HG03354 (cell line): ENCODE measurements around the gene IGF2R.
A peak's percentile ranks its signal among the peaks of the same experiment; 100 is the strongest.

ENCODE experiments used
- ATAC-seq: cut with Tn5 transposase; IDR thresholded peaks from one replicate; pipeline ENCODE4 v1.9.1; 2021; ENCODE audit warnings: mild to moderate bottlenecking; ENCODE audit not compliant: unreplicated experiment, poor library complexity, severe bottlenecking

IGF2R gene

GRCh38 chr6:160013987-160014868 is 45.3 kb downstream of the IGF2R start:
- ATAC-seq = no peak

GRCh38 chr6:160014869-160015182 is 45.9 kb downstream of the IGF2R start:
- ATAC-seq = no peak

- ATAC-seq = no peak
Measured at GRCh38 chr6:160015778-160016684, 47.1 kb downstream of the IGF2R start.

- ATAC-seq = no peak
Measured at GRCh38 chr6:160022101-160022500, 53.2 kb downstream of the IGF2R start.

GRCh38 chr6:160022793-160023192 is 53.9 kb downstream of the IGF2R start:
- no peak for ATAC-seq

GRCh38 chr6:160024152-160024551 is 55.3 kb downstream of the IGF2R start:
- ATAC-seq = no peak

GRCh38 chr6:160027076-160027475 is 58.2 kb downstream of the IGF2R start:
- ATAC-seq = no peak

GRCh38 chr6:160027931-160028330 is 59.0 kb downstream of the IGF2R start:
- no peak for ATAC-seq

- peak; percentile 91 for ATAC-seq
Measured at GRCh38 chr6:160028487-160029275, 59.8 kb downstream of the IGF2R start.

- no peak for ATAC-seq
Measured at GRCh38 chr6:160029525-160029924, 60.6 kb downstream of the IGF2R start.

- ATAC-seq = no peak
Measured at GRCh38 chr6:160030103-160030502, 61.2 kb downstream of the IGF2R start.

GRCh38 chr6:160031442-160031841 is 62.6 kb downstream of the IGF2R start:
- no peak for ATAC-seq

GRCh38 chr6:160031871-160032270 is 63.0 kb downstream of the IGF2R start:
- no peak for ATAC-seq

GRCh38 chr6:160032538-160032937 is 63.7 kb downstream of the IGF2R start:
- ATAC-seq = no peak

GRCh38 chr6:160034036-160034930 is 65.4 kb downstream of the IGF2R start:
- no peak for ATAC-seq

GRCh38 chr6:160035241-160035640 is 66.4 kb downstream of the IGF2R start:
- ATAC-seq = no peak

- no peak for ATAC-seq
Measured at GRCh38 chr6:160035693-160036330, 66.9 kb downstream of the IGF2R start.

GRCh38 chr6:160036331-160036695 is 67.4 kb downstream of the IGF2R start:
- ATAC-seq = no peak

- ATAC-seq = no peak
Measured at GRCh38 chr6:160036790-160037206, 67.9 kb downstream of the IGF2R start.
